Measurements from ENCODE around the gene CRLF3.
"Not testable (repeated sequence)": the region's sequence is repeated elsewhere in the genome, so short reads cannot be mapped to it uniquely, and the experiment has no call there.

The CRLF3 gene

DNA sequence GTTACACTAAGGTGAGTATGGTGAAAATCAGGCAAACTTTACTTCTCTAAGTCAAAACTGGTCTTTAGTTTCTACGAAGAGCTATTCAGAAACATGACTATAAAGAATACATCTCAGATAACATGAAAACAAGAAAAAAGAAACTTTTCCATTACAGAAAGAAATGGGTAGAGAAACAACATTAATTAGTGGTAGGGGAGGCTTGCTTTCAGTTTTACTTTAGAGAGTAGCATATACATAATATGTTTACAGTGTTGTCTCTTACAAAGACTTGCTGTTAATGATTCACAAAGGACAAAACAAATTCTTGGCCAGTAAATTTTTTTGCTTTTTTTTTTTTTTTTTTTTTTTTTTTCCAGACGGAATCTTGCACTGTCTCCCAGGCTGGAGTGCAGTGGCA, 34.2 kb downstream of the CRLF3 start:
- Histone ChIP-seq H3K4me1 (ENCODE audit: low read depth, poor library complexity, severe bottlenecking) (peaks cover 17% of the 10 kb centered on the region), H3K4me3 (IDR thresholded peaks at IDR 0.05; ENCODE audit: insufficient read depth, low read depth, low read length) (no peak overlapping the region), H2AFZ (ENCODE audit: low read depth) (no peak overlapping the region), H3K36me3 (ENCODE audit: insufficient read depth) (no peaks in the 10 kb centered on the region; the same call in 1 of the 2 replicates), H3K4me2 (peak overlapping the region; percentile 8), H3K27ac (peak overlapping the region; percentile 36; the same call in 1 of the 2 replicates), H3K9ac (no peak overlapping the region), H3K27me3 (ENCODE audit: insufficient read depth, low read depth) (no peaks in the 10 kb centered on the region), H3K79me2 (ENCODE audit: insufficient read depth, low read depth) (no peaks in the 10 kb centered on the region), H4K20me1 (ENCODE audit: insufficient read depth) (no peaks in the 10 kb centered on the region)
- TF ChIP-seq CTCF (conservative IDR thresholded peaks at IDR 0.05; ENCODE audit: low read depth, low read length) = no peak

DNA sequence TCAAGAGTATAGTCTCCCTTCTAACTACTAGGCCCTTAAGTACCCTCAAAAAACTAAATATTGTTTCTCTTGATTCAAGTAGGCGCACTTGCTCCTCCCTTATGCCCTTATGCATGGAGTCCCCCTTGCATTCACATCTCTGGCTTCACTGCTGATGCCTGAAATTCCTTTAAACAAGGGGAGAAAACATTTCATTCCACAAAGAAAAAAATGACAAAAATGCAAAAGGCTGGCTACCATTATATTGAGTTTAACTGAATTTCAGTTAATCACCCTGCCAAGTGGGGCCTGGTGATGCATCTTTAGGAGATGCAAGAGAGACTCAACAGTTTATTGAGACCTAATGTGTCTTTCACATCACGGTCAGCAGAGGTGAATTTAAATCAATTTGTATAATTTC, 35.6 kb downstream of the CRLF3 start:
- Histone ChIP-seq H3K79me2 (ENCODE audit: insufficient read depth, low read depth) (no peaks in the 10 kb centered on the region), H3K9ac (no peak overlapping the region), H3K4me2 (0 out of 2 replicates have a peak overlapping the region, but pooled peaks have one; percentile 8), H3K27me3 (ENCODE audit: insufficient read depth, low read depth) (no peaks in the 10 kb centered on the region), H2AFZ (ENCODE audit: low read depth) (no peak overlapping the region), H3K27ac (no peak overlapping the region; the same call in 1 of the 2 replicates), H3K4me1 (ENCODE audit: low read depth, poor library complexity, severe bottlenecking) (peaks cover 17% of the 10 kb centered on the region), H3K4me3 (IDR thresholded peaks at IDR 0.05; ENCODE audit: insufficient read depth, low read depth, low read length) (no peak overlapping the region), H4K20me1 (ENCODE audit: insufficient read depth) (no peaks in the 10 kb centered on the region), H3K36me3 (ENCODE audit: insufficient read depth) (no peaks in the 10 kb centered on the region)
- TF ChIP-seq CTCF (conservative IDR thresholded peaks at IDR 0.05; ENCODE audit: low read depth, low read length) = no peak

DNA sequence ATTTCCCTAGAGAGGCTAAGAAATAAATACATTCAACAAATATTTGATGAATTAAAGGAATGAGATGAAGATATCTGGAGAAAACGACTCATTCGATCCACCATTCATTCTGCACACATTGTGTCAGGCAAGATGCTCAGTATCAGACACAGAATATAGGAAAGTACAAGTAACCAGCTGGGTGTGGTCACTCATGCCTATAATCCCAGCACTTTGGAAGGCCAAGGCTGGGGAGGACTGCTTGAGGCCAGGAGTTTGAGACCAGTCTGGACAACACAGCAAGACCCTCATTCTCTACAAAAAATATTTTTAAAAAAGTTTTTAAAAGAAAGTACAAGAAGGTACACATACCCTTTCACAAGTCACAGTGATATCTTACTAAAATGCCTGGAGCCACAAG, 42.3 kb downstream of the CRLF3 start:
- Histone ChIP-seq H3K4me2 (no peak overlapping the region), H4K20me1 (ENCODE audit: insufficient read depth) (no peaks in the 10 kb centered on the region), H3K79me2 (ENCODE audit: insufficient read depth, low read depth) (no peaks in the 10 kb centered on the region), H3K36me3 (ENCODE audit: insufficient read depth) (no peaks in the 10 kb centered on the region), H3K9ac (no peak overlapping the region), H3K4me3 (IDR thresholded peaks at IDR 0.05; ENCODE audit: insufficient read depth, low read depth, low read length) (no peak overlapping the region), H3K27ac (no peak overlapping the region), H2AFZ (ENCODE audit: low read depth) (no peak overlapping the region), H3K4me1 (ENCODE audit: low read depth, poor library complexity, severe bottlenecking) (peaks cover 22% of the 10 kb centered on the region), H3K27me3 (ENCODE audit: insufficient read depth, low read depth) (no peaks in the 10 kb centered on the region)
- no peak for TF ChIP-seq CTCF (conservative IDR thresholded peaks at IDR 0.05; ENCODE audit: low read depth, low read length)

DNA sequence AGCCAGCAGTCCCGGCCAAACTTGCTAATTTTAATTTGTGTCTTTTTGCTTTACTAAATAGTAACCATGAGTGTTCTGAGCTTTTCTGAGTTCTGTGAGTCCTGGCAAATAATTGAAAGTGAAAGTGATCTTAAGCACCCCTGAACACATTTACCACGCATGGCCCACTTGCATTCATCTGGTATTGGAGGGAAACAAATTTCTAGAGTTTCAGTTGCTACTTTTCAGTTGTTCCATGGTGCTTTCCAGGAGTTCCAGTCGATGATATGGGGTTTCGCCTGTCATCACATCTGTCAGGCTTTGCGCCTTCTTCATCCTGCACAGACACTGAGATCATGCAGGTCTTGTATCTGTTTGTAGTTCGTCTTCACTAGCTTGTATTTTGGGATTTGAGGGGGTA, 44.1 kb downstream of the CRLF3 start:
- peaks cover 22% of the 10 kb centered on the region for H3K4me1 ChIP-seq (ENCODE audit: low read depth, poor library complexity, severe bottlenecking)
- H3K9ac ChIP-seq = no peak overlapping the region
- H3K4me3 ChIP-seq (IDR thresholded peaks at IDR 0.05; ENCODE audit: insufficient read depth, low read depth, low read length) = no peak overlapping the region
- no peak overlapping the region; the same call in 1 of the 2 replicates for H3K27ac ChIP-seq
- peak overlapping the region; percentile 7; the same call in 1 of the 2 replicates for H3K4me2 ChIP-seq
- TF ChIP-seq CTCF (conservative IDR thresholded peaks at IDR 0.05; ENCODE audit: low read depth, low read length) = no peak
- H2AFZ ChIP-seq (ENCODE audit: low read depth) = no peak overlapping the region
- H3K27me3 ChIP-seq (ENCODE audit: insufficient read depth, low read depth) = no peaks in the 10 kb centered on the region
- H4K20me1 ChIP-seq (ENCODE audit: insufficient read depth) = no peaks in the 10 kb centered on the region
- no peaks in the 10 kb centered on the region for H3K36me3 ChIP-seq (ENCODE audit: insufficient read depth)
- no peaks in the 10 kb centered on the region for H3K79me2 ChIP-seq (ENCODE audit: insufficient read depth, low read depth)

- not testable (repeated sequence) for H3K36me3 ChIP-seq (ENCODE audit: insufficient read depth)
These were observed 55.7 kb downstream of the CRLF3 start for GRCh38 chr17:30768771-30769170.

GRCh38 chr17:30767641-30768404, 56.7 kb downstream of the CRLF3 start:
- H3K4me2 ChIP-seq; H3K4me1 ChIP-seq (ENCODE audit: low read depth, poor library complexity, severe bottlenecking); H2AFZ ChIP-seq (ENCODE audit: low read depth); H3K9ac ChIP-seq; H3K36me3 ChIP-seq (ENCODE audit: insufficient read depth); H3K27me3 ChIP-seq (ENCODE audit: insufficient read depth, low read depth); H4K20me1 ChIP-seq (ENCODE audit: insufficient read depth); H3K4me3 ChIP-seq (IDR thresholded peaks at IDR 0.05; ENCODE audit: insufficient read depth, low read depth, low read length); H3K79me2 ChIP-seq (ENCODE audit: insufficient read depth, low read depth); H3K27ac ChIP-seq: not testable (repeated sequence)

More at GRCh38 chr17:30768771-30769170, 55.7 kb downstream of the CRLF3 start:
- H3K4me2 ChIP-seq; H3K27me3 ChIP-seq (ENCODE audit: insufficient read depth, low read depth); H3K4me3 ChIP-seq (IDR thresholded peaks at IDR 0.05; ENCODE audit: insufficient read depth, low read depth, low read length); H3K4me1 ChIP-seq (ENCODE audit: low read depth, poor library complexity, severe bottlenecking); H3K79me2 ChIP-seq (ENCODE audit: insufficient read depth, low read depth); H3K27ac ChIP-seq; H2AFZ ChIP-seq (ENCODE audit: low read depth); H3K9ac ChIP-seq; H4K20me1 ChIP-seq (ENCODE audit: insufficient read depth): not testable (repeated sequence)
